Mucosa of gallbladder (tissue), 1 donor: ENCODE measurements around the gene SSBP4. TPM values are rescaled to one million over a fixed set of nuclear protein-coding genes. Genes with fewer than 3 reads are reported as not detected.

Experiments used
- DNase-seq: peaks from one replicate; pipeline ENCODE4 v3.0.0-alpha.2; 2020; ENCODE audit warnings: low spot score
- total RNA-seq: library from RNA; stranded (reverse); gene quantifications from one replicate; pipeline ENCODE4 v1.2.1, GENCODE V29; 2021
- donor health status: DM: no; HTN: no; CAD: no.

SSBP4 gene
- total RNA-seq, 1 donor from 2014 or later = 68.1 TPM

DNA sequence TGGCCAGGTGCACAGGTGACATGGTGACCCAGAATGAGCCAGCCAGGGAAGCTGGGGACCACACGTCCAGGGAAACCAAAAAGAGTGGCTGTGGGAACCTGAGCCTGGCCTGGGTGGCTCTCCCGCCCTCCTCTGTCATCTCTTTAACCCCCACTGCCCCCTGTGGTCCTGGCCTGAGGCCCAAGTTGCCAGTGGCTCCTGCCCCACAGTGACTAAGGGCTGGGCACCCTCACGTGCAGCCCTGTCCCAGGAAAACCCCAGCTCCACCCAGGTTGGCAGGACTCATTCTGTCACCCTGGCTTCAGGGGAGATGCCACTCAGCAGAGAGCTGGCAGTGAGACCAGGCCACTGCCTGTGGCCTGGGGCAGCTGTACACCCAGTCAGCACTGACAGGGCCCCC is 49.3 kb downstream of the SSBP4 start:
- DNase-seq = no peak

DNA sequence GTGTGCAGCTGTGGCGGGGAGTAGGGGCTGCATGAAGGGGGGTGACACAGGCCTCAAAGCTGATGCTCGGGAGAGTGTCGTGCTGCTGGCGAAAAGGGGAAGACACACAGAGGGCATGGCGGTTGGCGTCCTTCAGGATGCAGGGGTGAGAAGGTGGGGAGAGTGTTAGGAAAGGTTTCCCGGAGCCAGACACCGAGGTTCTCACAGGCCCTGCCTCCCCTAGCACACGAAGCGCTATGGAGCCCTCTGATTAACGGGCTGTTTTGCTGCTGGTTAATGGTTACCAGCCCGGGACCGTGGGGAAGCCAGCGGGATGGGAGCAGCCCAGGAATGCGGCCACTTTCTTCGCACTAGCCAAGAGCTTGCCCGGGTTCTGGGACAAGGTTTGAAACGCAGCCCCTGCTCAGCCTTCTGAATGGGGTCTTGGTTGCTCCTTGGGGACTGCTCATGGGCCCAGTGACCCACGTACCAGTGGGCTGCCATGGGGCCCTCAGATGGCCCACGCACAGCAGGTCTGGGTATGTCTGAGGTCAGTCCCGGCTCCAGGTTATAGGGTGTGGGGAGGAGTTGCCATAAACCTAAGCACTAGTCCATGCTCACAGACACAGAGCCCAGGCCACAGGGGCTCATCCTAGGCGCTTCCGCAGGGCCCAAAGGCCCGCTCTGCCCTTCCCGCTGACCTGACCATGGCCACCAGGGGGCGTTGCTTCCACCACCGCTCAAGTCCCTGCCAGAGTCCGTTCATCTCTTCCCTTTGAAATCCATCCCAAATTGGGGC is 50.1 kb downstream of the SSBP4 start:
- DNase-seq = peak; percentile 56

DNA sequence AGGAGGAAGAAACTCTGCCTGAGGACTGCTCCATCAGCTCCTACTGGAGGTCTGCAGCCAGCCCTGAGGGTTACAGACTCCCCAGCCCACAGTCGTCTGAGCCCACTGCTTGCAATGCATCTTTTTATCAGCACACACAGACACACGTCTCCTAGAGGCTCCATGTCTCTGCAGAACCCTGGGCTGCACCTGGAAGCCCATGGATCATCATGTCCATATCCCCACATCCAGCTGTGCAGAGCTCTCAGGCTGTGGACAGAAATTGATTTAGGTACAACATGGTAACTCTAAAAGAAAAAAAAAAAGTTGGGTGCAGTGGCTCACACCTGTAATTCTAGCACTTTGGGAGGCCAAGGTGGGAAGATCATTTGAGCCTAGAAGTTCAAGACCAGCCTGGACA is 51.6 kb downstream of the SSBP4 start:
- DNase-seq = no peak

DNA sequence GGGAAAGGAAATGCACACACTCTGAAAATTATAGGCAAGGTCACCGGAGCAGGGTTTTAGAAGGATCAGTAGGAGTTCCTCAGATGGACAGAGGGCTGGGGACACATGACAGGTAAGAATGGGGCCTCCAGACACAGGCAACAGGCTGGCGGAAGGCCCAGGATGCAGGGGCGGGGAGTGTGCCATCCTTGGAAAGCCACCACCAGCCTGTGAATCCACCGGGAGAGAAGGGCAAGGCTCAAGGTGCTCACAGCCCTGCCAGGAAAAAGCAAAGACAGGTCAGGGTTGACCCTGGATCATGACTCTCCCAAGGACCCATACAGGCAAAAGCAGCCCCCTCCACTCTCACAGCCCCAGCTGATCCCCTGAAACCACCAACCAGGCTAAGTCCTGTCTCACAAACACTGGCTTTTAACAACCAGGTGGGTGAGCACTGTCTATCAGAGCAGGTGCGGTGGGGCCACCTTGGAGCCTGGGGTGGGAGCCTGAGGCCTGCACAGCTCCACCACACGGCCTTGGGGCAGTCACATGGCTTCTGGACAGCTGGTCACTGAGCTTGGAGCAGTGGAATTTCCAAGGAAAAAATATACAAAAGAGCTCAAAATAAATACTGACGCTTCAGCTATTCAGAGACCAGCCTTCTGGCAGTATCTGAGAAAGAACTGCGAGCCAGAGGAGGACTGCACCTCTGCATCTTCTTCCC is 54.0 kb downstream of the SSBP4 start:
- no peak for DNase-seq

DNA sequence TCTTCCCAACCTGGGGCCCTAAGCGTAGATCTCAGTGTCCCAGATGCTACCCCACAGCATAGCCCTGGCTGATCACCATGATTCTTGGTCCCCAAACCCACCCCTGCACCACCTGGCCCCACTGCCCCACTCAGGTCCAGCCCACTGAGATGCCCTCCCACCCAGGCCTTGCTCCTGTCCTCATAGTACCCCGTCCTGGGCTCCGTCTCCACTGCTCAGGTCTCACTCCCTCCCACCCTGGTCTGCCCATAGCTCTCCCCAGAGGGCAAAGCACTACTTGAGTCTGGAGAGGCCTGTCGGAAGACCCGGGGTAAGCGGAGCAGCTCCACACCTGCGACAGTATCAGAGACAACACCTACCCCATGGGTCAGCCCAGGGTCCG is 54.5 kb downstream of the SSBP4 start:
- DNase-seq = no peak

DNA sequence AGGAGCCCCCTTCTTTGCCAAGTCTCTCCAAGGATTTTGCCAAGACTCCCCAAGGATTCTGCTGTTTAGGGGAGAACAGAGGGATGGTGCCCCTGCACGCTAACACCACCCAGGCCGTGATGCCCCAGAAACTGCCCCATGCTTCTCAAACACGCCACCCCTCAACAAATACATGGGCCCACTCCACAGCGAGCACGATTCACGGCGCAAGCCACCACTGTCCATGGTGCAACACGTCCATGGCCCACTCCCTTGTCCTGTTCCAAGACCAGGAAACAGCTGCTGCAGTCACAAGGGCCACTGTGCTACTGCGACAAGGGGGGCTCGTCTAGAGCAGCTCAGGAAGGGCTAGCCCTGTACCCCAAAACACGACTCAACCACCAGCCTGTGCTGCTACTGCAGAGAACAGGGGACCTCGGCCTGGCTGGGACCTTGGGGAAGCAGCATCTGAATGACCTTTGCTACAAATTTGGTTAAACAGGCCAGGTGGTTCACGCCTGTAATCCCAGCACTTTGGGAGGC is 55.2 kb downstream of the SSBP4 start:
- DNase-seq = no peak

GRCh38 chr19:18475004-18475453 is 55.8 kb downstream of the SSBP4 start:
- no peak for DNase-seq

DNA sequence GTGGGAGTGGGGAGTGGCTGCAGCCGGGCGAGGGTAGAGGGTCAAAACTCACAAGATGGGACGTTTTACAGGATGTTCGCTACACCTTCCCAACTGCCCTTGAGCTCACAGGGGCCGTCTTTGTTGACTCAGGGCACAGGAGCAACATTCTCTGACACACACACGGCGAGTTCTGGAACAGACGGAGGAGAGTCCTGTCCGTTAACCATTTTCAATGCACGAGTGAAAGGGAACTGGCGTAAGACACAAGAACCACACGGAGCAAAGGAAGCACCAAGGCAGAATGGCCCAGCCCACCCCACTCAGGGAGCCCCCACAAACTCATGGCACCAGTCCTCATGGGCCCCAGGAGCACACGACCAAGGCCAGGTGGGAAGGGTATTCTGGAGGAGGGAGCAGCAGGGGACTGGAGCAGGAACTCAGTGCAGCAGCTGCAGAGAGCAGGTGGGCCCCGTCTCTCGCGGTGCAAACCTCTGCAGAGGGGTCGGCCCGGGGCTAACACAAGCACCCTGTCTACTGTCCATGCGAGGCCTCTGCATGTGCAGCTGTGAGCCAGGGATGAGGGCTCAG is 56.6 kb downstream of the SSBP4 start:
- DNase-seq = no peak

- no peak for DNase-seq
Measured at GRCh38 chr19:18476507-18477041, 57.4 kb downstream of the SSBP4 start.

DNA sequence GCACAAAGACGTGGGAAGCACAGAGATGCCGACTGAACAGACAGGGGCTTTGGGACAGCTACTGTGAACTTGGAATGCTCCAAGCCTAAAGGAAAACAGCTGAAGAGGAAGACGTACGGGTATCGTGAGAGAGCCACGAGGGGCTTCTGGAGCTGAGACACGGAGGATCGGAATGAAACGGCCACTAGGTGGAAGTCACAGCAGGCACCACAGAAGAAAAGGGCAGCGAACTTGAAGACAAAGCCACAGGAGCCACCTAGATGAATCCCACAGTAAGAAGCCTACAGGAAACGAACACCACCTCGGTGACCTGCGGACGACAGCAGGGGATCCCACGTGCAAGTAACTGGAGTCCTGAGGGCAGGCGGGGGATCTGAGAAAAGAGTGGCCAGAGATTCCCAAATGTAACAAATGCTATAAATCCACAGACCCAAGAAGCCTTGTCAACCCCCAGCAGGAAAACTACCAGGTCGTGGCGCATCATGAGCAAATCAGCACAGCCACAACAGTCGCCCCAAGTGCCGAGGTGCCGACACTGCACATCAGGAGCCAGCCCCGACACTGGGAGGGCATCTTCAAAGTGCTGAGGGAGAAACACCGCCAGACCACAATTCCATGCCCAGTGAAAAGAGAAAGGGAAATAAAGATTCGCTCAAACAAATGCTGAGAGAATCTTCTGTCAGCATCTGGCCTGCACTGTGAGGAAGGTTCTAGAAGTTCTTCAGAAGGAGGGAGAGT is 58.0 kb downstream of the SSBP4 start:
- no peak for DNase-seq

DNA sequence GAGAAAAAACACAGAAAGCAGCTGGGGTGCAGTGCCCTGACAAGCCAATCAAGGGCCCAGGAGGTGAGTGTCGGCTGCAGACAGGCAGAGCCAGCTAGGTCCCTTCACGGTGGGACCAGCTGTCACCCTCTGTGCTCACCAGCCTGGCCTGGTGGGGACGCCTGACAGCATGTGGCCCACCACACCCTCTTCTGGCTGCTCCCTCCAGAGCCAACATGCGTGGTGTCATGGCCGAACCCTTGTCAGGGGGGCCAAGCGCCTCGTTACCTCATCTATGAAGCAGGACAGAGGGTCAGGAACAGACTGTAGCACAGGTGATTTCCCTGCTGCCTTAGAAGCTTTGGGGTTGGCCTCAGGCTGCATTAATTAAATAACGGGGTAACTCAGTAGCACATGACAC is 58.8 kb downstream of the SSBP4 start:
- no peak for DNase-seq

DNA sequence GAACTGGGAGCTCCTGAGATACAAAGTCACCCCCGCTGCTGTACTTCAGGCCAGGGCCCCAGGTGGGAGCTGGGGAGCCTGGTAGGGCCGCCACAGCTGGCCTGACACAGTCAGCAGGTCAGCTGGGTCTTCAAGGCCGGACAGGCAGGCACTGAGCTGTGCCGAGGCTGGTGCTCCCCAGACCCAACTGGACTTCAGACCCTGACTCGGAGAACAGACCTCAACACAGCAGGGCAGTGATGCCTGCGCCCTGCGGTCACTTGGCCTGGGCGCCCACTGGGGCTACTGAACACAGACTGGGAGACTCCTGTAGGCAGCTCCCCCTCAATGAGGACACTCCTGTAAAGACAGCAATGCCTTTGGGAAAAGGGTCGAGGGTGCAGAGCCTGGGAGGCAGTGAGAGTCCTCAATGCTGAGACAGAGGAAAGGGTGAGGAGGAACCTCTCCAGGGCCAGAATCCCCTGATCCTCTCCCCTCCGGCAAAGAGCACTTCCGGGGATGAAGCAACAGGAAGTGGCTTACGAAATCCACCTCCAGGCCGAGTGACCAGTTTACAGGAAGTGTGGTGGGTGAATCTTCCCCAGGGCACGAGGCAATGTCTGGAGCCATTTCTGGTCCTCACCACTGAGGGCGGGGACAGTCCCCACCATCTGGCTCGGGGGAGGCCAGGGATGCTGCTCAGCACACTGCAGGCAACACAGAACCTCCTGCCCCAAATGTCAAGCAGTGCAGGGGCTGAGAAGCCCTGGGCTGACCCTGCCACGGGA is 59.5 kb downstream of the SSBP4 start:
- DNase-seq = peak; percentile 82

DNA sequence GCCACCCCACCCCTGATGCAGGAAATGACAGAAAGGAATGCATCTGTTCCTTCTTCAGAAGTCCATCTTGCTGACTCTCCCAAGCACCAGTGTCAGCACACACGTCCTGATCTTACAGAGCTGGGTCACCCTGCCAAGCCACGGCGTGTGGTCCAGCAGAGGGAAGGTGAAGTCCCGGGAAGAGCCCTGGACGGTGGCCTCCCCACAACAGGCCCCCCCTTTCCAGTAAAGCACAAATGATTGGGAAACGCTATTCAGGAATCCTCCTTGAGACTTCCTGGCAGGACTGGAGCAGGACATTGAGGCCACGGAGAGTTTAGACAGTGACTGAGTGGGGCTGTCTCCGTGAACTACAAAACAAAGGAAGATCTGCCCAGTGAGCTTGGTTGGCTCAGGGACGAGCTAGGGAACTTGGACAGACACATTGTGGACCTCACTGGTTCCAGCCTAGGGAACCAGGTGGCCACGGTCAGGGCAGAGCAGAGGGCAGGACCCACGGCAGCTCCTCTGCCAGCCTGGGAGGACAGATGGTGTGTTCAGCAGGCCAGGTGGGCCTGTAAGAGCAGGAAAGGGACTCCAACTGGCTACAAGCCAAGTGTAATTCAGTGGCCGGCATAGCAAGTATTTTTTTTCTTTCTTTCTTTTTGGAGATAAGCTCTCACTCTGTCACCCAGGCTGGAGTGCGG is 61.0 kb downstream of the SSBP4 start:
- peak; percentile 44 for DNase-seq

DNA sequence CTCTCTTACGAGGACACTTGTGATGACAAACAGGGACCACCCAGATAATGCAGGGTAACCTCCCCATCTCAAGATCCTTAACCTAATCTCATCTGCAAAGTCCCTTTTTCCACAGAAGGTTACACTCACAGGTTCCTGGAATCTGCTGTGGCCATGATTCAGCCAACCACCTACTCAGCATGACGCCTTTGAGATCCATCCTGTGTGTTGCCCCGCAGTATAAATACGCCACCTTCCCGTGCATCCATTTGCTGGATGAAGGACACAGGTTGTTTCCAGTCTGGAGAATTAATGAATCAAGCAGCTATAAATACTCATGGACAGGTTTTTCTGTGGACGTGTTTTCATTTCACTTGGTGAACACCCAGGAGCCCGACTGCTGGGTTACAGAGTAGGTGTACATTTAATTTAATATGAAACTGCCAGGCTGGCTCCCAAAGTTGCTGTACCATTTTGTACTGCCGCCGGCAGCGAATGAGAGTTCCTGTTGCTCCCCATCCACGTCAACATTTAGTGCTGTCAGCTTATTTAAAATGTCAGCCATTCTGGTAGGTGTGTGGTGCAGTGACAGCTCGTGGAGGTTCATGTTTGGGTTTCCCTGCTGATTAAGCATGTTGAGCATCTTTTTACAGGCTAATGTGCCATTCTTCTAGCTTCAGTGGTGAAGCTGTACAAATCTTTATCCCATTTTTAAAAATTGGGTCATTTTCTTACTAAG is 62.5 kb downstream of the SSBP4 start:
- no peak for DNase-seq

DNA sequence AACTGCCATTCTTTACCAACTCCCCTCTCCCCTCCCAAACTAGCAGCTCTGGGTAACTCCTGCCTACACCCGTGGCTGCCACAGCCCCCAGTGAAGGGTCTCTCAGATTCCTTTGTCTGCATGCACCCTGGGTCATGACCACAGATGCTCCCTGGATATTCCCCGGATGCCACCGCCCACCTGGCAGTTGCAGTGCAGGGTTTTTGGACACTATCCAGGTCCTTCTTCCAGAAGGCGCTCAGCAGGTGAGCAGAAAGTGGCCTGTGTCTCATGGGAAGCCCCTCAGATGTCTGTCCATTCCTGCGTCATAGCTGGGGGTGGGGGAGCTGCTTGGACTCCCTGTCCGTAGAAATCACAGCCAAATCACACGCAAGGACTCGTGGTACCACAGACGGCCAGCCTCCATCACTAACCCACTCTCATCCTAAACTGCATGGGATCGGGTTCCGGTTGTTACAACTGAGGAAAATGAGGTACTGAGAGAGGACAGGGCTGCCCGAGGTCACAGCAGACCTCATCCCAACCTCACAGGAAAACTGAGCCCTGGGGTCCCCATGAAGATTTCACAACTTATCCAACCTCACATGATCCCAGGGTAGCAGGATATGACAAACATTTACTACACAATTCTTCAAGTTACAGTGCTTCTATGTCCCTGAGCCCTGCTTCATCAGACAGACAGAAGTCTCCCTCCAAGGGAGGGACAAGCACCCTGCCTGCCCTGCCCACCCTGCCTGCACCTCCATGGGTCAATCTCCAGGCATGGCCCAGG is 64.1 kb downstream of the SSBP4 start:
- DNase-seq = no peak
